ENCODE data around the gene RGS4. TPM values are rescaled to one million over a fixed set of nuclear protein-coding genes. Genes with fewer than 3 reads are reported as not detected.
A peak's percentile ranks its signal among the peaks of the same experiment; 100 is the strongest.

Gene RGS4
- total RNA-seq, 1 experiment from 2014 or later: not detected

- BruUV-seq (replicated peaks): no TSS peak
- H2AFZ ChIP-seq: no peak overlapping the region
- POLR2A ChIA-PET (ENCODE audit: unreplicated experiment): no interaction called here
Observed at GRCh38 chr1:163029901-163030300, 39.3 kb upstream of the RGS4 start.

GRCh38 chr1:163035446-163036249, 33.5 kb upstream of the RGS4 start:
- CTCF ChIA-PET: no interaction called here

More at GRCh38 chr1:163029901-163030300, 39.3 kb upstream of the RGS4 start:
- no peaks in the 10 kb centered on the region for H3K9me2 ChIP-seq (ENCODE audit: insufficient read depth)
- TF ChIP-seq CTCF (conservative IDR thresholded peaks at IDR 0.05) (no peak), EZH2 (IDR thresholded peaks at IDR 0.05; ENCODE audit: low read depth) (no peak)
- peaks cover 3% of the 10 kb centered on the region for H3K4me1 ChIP-seq (replicated peaks; ENCODE audit: insufficient read depth)
- no peaks in the 10 kb centered on the region; the same call in none of the 2 replicates for H3K9me3 ChIP-seq (ENCODE audit: insufficient read depth, low read depth)
- no peak overlapping the region for H3K27ac ChIP-seq
- intact Hi-C loops (cut with micrococcal nuclease; ENCODE audit: unreplicated experiment): no loop called here
- no peaks in the 10 kb centered on the region for H3K79me2 ChIP-seq (ENCODE audit: low read depth)
- no peaks in the 10 kb centered on the region for H3K36me3 ChIP-seq (ENCODE audit: low read depth)
- CTCF ChIA-PET: no interaction called here
- no peak for DNase-seq
- no peaks in the 10 kb centered on the region for H3K27me3 ChIP-seq (ENCODE audit: insufficient read depth, low read depth)
- H3F3A ChIP-seq (ENCODE audit: insufficient read depth, low read depth): peaks cover 2% of the 10 kb centered on the region; the same call in 1 of the 2 replicates
- no peak overlapping the region for H3K4me3 ChIP-seq
- no peak overlapping the region for H3K4me2 ChIP-seq
- no peaks in the 10 kb centered on the region for H4K20me1 ChIP-seq (ENCODE audit: insufficient read depth)

GRCh38 chr1:163036671-163037070, 32.5 kb upstream of the RGS4 start:
- no peak for TF ChIP-seq CTCF (conservative IDR thresholded peaks at IDR 0.05)
- TF ChIP-seq EZH2 (IDR thresholded peaks at IDR 0.05; ENCODE audit: low read depth): no peak
- H3K79me2 ChIP-seq (ENCODE audit: low read depth): no peaks in the 10 kb centered on the region
- H3K9me3 ChIP-seq (ENCODE audit: insufficient read depth, low read depth): no peaks in the 10 kb centered on the region; the same call in 1 of the 2 replicates
- no TSS peak for BruUV-seq (replicated peaks)
- POLR2A ChIA-PET (ENCODE audit: unreplicated experiment): no interaction called here
- no peaks in the 10 kb centered on the region for H4K20me1 ChIP-seq (ENCODE audit: insufficient read depth)
- no peak overlapping the region for H2AFZ ChIP-seq
- no peaks in the 10 kb centered on the region for H3K36me3 ChIP-seq (ENCODE audit: low read depth)
- peak overlapping the region; percentile 92 for H3K27ac ChIP-seq
- intact Hi-C loops (cut with micrococcal nuclease; ENCODE audit: unreplicated experiment): loop anchor here (2.0 to 5.0 kb wide), 2 partner anchors 129 to 132 kb away; no protein-coding TSS in a partner anchor
- H3K4me1 ChIP-seq (replicated peaks; ENCODE audit: insufficient read depth): peaks cover 23% of the 10 kb centered on the region
- no peak overlapping the region for H3K4me3 ChIP-seq
- no peaks in the 10 kb centered on the region for H3K27me3 ChIP-seq (ENCODE audit: insufficient read depth, low read depth)
- DNase-seq: no peak
- CTCF ChIA-PET: no interaction called here
- no peaks in the 10 kb centered on the region; the same call in 1 of the 2 replicates for H3K9me2 ChIP-seq (ENCODE audit: insufficient read depth)
- 0 out of 2 replicates have a peak overlapping the region, but pooled peaks have one; percentile 2 for H3K4me2 ChIP-seq
- peaks cover 25% of the 10 kb centered on the region for H3F3A ChIP-seq (ENCODE audit: insufficient read depth, low read depth)

More at GRCh38 chr1:163035446-163036249, 33.5 kb upstream of the RGS4 start:
- Histone ChIP-seq H3K9me3 (ENCODE audit: insufficient read depth, low read depth) (no peaks in the 10 kb centered on the region; the same call in 1 of the 2 replicates), H3K27me3 (ENCODE audit: insufficient read depth, low read depth) (no peaks in the 10 kb centered on the region), H3K4me3 (peak overlapping the region; percentile 4; the same call in 1 of the 2 replicates), H3K4me2 (peak overlapping the region; percentile 49), H3K36me3 (ENCODE audit: low read depth) (no peaks in the 10 kb centered on the region), H3K27ac (peak overlapping the region; percentile 92), H3F3A (ENCODE audit: insufficient read depth, low read depth) (peaks cover 25% of the 10 kb centered on the region), H4K20me1 (ENCODE audit: insufficient read depth) (no peaks in the 10 kb centered on the region), H3K9me2 (ENCODE audit: insufficient read depth) (no peaks in the 10 kb centered on the region), H2AFZ (no peak overlapping the region), H3K4me1 (replicated peaks; ENCODE audit: insufficient read depth) (peaks cover 23% of the 10 kb centered on the region), H3K79me2 (ENCODE audit: low read depth) (no peaks in the 10 kb centered on the region)
- no peak for TF ChIP-seq CTCF (conservative IDR thresholded peaks at IDR 0.05)
- no peak for TF ChIP-seq EZH2 (IDR thresholded peaks at IDR 0.05; ENCODE audit: low read depth)
- intact Hi-C loops (cut with micrococcal nuclease; ENCODE audit: unreplicated experiment): loop anchor here (1.0 to 5.0 kb wide), 4 partner anchors 128 to 179 kb away; no protein-coding TSS in a partner anchor
- DNase-seq: peak; percentile 64 to 73
- POLR2A ChIA-PET (ENCODE audit: unreplicated experiment): interaction anchor here (0.6 kb wide), 1 partner anchor 122 kb away, joined by 4 read pairs; no protein-coding TSS in a partner anchor
- TSS peak; percentile 81 for BruUV-seq (replicated peaks)
